Measurements from ENCODE around the gene YES1.

DNA sequence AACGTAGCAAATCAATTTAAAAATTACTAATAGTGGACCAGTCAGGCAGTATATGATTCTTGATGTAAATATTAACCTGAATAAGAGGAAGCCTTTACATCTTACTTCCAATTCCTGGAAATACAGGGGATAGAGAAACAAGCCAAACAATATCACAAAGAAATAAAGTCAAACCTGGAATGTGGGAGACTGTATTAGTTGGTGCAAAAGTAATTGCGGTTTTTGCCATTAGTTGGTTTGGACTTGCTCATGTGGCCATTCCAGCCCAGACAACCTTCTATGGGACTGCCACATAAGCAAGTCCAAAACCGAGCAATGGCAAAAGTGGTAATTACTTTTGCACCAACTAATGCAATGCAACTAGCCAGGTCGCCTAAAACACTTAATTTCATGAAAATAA is 38.9 kb upstream of the YES1 start:
- no peak for TF ChIP-seq CTCF (conservative IDR thresholded peaks at IDR 0.05)
- TF ChIP-seq ZFX (IDR thresholded peaks at IDR 0.05), result no peak
